Sciatic nerve (tissue), 2 donors: ENCODE results near the gene SMCHD1. TPM values are rescaled to one million over a fixed set of nuclear protein-coding genes. Genes with fewer than 3 reads are reported as not detected.
A peak's percentile ranks its signal among the peaks of the same experiment; 100 is the strongest.
"Not testable (repeated sequence)": the region's sequence is repeated elsewhere in the genome, so short reads cannot be mapped to it uniquely, and the experiment has no call there.

Source experiments
- ATAC-seq: fragments of 200-7000 bp; cut with Tn5 transposase; one replicate; pipeline ENCODE4 v1.9.1; 2020; ENCODE audit warnings: mild to moderate bottlenecking, moderate library complexity
- DNase-seq: peaks from one replicate; pipeline ENCODE4 v3.0.0-alpha.2; 2020; ENCODE audit warnings: low spot score
- intact Hi-C: fragments of 100-400 bp; cut with DNase I; formaldehyde crosslinking; loops from one replicate; pipeline ENCODE4 v1.14.2; 2022
- total RNA-seq: library from RNA; stranded (reverse); fragmentation: NEBNext Ultra II Directional; extraction: Animal tissue kit (Norgen Biotek cat#: 25700); gene quantifications from one replicate; pipeline ENCODE4 v1.2.1, GENCODE V29; 2021
- donor health status: DM: no; HTN: no; CAD: no.
- donor health status: DM: no; HTN: no; CAD: no.

The SMCHD1 gene
- total RNA-seq, 1 donor from 2014 or later: 93.2 TPM

DNA sequence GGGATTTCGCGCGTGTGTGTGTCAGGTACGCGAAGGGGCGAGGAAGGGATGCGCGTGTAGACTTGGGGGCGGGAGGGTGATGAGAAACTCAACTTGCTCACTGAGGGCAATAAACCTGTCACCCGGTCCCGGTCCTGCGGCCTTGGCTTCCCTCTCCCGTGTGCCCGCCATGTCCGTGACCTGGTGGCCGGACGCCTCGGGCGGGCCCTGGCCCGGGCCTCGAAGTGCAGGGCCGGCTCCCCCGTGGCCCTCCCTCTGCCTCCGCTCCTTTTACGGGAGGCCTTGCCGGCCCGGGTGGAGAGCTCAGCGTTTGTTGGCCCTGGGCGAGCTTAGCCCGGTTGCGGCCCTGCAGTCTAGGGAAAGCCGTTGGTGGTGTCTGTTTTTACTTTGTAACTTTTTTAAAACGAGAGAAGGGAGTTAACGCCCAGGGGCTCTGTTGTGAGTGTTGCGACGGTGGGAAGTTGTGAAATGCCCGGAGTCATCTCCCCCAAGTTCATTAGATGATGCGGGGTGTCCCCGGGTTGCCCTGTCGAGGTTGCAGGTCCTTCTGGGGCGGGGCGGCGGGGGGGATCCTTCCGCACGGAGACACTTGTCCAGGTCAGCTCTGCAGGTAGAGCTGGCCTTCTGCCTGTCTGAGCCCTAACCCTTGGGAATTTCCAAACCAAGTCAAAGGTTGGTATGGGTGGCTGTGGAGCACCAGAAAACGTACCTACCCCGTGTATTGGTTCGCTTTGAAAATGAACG, 883 bp downstream of the SMCHD1 start:
- intact Hi-C loops: loop anchor here (5.0 kb wide), 1 partner anchor 84 kb away; the partner anchor contains the start of genes METTL4 and NDC80
- peak; percentile 65 for ATAC-seq
- DNase-seq: peak; percentile 69

DNA sequence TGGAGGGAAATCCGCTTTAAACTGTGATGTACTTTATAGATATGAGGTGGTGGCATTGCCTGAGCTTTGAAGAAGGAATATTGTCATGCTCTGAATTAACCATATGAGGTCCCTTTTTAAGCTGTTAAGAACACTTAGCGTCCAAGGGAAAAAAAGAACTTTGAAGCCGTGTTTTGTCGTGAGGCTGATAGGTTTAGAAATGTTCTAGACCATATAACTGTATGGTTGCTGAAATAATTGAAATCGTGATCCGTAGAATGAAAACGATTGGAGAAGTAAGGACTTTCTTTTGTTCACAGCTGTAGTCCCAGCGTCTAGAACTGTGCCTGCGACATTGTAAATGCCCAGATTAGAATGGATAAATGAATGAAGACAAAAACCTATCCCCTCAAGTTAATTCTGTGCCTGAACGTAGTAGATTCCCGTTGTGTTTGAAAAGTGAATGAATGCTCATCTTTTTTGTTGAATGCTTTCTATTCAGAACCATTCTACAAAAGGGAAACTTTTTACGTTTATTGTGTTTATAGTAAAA, 1.5 kb downstream of the SMCHD1 start:
- intact Hi-C loops: loop anchor here (5.0 kb wide), 1 partner anchor 85 kb away; the partner anchor contains the start of genes METTL4 and NDC80
- no peak for ATAC-seq
- DNase-seq: no peak

DNA sequence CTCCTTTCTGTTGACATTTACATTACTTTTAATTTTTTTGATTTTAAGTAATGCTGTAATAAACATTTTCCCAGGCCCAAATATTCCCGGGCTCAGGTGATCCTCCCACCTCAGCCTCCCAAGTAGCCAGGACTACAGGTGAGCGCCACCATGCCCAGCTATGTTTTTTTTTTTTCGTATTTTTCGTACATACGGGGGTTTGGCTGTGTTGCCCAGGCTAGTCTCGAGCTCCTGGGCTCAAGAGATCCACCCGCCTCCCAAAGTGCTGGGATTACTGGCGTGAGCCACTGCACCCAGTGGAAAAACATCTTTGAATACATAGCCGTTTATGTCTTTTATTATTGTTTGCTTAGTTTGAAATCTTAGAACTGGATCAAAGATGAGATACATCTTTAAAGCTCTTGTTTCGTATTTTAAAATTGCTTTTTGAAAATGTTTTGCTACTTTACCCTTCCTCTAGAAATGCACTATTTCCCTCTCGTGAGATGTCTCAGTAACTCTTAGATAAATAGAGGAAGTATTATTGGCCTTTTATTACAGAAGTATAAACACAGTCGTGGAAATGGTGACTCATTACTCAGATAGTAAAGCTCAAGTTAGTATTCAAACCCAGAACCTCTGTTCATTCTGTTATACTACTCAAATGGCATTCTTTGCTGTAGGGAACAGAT, 2.4 kb downstream of the SMCHD1 start:
- no peak for DNase-seq
- intact Hi-C loops: loop anchor here (5.0 kb wide), 1 partner anchor 86 kb away; the partner anchor contains the start of genes METTL4 and NDC80
- no peak for ATAC-seq

DNA sequence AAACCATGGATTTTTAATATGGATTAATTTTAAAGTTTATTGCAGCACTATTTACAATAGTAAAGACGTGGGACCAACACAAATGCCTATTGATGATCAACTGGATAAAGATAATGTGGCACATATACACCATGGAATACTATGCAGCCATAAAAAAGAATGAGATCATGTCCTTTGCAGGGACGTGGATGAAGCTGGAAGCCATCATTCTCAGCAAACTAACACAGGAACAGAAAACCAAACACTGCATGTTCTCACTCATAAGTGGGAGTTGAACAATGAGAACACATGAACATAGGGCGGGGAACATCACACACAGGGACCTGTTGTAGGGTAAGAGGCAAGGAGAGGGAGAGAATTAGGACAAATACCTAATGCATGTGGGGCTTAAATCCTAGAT, 5.3 kb downstream of the SMCHD1 start:
- intact Hi-C loops, ATAC-seq, DNase-seq: not testable (repeated sequence)

DNA sequence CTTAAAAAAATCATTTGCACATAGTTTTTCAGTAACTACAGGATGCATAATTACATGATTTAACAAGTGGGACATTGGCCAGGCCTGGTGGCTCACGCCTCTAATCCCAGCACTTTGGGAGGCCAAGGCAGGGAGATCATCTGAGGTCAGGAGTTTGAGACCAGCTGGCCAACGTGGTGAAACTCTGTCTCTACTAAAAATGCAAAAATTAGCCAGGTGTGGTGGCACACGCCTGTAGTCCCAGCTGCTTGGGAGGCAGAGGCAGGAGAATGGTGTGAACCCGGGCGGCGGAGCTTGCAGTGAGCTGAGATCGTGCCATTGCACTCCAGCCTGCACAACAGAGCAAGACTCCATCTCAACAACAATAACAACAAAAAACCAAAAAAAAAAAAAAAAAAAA, 6.8 kb downstream of the SMCHD1 start:
- intact Hi-C loops: not testable (repeated sequence)

DNA sequence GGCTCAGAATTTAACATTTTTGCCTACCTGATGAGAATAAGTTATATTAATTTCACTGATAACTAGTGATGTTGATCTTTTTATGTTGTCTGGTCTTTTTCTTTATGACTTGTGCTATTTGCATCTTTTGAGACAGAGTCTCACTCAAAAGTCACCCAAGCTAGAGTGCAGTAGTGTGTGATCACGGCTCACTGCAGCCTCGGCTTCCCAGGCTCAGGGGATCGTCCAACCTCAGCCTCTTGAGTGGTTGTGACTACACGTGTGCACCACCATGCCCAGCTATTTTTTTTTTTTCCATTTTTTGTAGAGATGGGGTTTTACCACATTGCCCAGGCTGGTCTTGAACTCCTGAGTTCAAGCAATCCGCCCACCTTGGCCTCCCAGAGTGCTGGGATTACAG, 7.5 kb downstream of the SMCHD1 start:
- intact Hi-C loops: no loop called here
- no peak for DNase-seq
- no peak for ATAC-seq

More for the DNA sequence above, 6.8 kb downstream of the SMCHD1 start:
- not testable (repeated sequence) for ATAC-seq, DNase-seq

DNA sequence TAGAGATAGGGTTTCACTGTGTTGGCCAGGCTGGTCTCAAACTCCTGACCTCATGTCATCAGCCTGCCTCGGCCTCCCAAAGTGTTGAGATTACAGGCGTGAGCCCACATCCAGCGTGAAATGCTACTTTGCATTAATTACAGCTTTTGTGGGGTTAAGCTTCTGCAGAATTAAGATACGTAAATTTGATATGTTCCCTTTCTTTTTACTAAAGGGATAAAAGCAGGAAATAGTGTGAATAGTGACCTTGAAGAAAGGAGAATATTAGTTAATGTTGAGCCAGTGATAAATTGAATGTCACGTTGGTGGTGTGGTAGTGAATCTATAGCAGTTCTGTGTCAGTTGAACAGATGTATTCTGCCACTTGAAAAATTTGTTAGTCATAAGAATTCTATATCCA, 16.9 kb downstream of the SMCHD1 start:
- no peak for DNase-seq
- intact Hi-C loops: no loop called here
- no peak for ATAC-seq

DNA sequence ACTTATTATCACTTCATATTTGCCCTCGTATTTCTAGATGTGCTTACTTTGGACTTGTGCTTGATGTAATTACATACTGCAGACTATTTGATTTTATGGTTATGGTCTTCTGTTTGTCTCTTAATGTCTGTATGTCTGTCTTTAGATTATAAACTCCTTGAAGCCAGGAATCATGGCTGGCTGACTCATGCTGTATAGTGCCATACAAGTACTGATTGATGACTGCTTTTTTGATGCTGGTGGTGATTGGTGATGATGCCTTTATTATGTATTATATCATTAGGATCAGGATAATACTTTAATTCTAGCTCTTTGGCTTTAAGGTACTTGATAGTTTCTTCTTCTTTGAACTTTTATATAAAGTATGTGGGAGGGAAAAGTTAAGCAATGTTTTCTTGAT, 17.3 kb downstream of the SMCHD1 start:
- DNase-seq: no peak
- intact Hi-C loops: no loop called here
- ATAC-seq: no peak

DNA sequence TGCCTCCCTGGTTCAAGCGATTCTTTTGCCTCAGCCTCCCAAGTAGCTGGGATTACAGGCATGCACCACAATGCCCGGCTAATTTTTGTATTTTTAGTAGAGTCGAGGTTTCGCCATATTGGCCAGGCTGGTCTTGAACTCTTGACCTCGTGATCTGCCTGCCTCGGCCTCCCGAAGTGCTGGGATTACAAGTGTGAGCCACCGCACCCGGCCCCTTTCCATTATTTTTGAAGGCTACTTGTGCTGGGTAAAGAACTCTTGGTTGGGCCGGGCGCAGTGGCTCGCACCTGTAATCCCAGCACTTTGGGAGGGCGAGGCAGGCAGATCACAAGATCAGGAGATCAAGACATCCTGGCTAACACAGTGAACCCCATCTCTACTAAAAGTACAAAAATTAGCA, 23.4 kb downstream of the SMCHD1 start:
- DNase-seq, intact Hi-C loops, ATAC-seq: not testable (repeated sequence)

DNA sequence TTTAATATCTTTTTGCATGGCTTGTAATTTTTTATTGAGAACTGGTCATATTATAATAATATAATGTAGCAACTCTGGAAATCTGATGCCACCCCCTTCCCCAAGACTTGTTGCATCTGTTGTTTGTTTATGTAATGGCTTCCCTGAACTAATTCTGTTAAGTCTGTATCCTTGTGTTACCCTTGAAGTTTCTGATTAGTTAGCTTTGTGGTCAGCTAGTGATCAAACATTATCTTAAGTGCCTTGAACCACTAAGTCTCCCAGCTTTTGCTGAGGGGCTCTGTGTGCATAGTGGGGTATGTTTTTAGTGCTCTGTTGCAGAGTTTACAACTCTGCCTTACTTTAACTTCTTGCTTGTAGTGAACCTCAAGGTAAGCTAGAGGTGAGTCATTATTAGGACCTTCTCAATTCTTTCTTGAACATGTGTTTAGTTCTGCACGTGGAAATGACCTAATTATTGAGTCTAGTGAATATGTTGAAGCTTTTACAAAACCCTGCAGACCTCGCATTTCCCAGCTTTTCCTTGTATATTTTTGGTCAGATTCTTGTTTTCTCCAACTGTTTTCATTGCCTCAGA, 24.8 kb downstream of the SMCHD1 start:
- intact Hi-C loops: no loop called here
- DNase-seq: no peak
- ATAC-seq: no peak

DNA sequence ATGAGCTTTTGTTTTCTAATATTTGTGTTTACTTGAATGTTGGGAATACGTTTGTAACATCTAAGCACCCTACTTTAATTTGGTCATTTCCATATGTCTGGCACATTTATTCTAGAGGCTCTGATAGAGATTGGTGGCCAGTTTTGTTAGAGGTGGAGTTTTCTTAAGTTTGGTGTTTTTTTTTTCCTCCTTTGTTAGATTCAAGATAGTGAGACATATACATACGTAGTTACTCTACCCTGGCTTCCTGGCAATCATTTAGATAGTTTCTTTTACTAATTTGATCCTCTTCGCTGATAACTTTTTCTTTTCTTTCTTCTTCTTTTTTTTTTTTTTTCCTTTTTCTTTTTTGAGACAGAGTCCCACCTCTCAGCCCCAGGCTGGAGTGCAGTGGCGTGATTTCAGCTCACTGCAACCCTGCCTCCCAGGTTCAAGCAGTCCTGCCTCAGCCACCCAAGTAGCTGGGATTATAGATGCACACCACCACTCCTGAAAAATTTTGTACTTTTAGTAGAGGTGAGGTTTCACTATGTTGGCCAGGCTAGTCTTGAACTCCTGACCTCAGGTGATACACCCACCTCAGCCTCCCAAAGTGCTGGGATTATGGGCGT, 26.6 kb downstream of the SMCHD1 start:
- DNase-seq (no peak), ATAC-seq (no peak)
- intact Hi-C loops: no loop called here

DNA sequence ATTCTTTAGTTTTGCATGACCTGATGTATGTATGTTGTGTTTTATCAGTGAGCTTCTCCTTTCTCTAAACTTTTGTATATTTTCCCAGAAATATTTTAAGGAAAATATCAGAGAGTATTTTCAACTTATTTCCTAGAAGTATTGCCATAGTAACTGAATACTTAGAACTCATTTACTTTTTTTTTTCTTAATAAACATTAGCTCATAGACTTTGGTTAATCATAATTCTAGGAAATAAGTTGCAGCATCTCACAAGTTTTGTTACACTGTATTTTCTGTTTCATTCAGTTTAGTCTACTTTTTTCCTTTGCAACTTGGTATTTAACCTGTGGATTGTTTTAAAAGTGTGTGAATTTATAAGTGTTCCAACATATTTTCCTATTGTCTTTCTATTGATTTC, 27.5 kb downstream of the SMCHD1 start:
- ATAC-seq (no peak), DNase-seq (no peak)
- intact Hi-C loops: no loop called here

DNA sequence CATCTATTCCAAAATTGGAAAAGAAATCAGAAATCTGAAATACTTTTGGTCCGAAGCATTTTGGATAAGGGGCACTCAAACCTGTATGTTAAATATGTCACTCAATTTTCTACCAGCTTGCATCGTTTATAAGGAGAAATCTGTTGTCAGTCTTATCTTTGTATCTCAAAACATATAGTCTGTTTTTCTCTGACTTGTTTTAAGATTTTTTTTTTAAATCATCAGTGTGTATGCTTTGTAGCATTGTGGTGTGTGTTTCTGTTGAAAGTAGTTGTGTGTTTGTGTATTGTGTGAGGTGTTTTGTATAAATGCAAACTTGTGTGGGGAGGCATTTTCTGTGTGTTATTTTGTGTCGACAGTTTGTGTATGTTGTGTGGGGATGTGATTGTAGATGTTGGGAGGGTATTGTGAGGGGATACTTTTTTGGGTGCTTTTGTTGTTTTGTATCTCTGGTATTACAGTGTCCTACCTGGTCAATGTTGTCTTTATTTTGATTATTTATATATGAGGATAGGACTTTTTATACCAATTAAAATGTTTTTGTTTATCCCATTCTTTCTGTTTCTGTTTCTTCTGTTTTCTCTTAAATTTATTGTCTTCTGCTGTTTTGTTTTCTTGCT, 30.9 kb downstream of the SMCHD1 start:
- DNase-seq (no peak), ATAC-seq (no peak)
- intact Hi-C loops: no loop called here

DNA sequence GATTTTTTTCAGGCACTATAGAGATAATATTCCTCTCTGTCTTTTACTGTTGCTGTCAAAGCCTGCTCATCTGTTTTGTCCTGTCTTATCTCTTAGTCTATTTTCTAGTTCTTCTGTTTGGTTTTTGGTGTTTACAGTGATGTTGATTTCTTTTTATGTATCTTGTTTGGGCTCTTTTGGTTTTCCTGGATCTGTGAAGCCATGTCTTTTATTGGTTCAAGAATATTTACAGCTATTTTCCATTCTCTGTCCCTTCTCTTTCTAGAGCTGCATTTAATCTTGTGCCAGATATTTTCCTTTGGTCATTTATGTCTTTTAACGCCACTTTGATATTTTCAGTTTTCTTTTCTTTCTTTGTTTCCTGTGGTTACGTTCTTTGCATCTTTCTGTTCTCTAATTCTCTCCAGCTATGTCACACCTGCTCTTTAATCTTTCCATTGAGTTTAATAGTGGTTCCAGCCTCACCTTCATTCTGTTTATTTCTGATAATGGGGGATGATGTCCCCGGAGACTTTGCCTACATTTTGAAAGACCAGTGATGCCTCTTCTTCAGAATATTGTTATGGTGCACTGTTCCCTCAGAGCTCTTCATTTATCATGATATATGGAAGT, 32.0 kb downstream of the SMCHD1 start:
- ATAC-seq (no peak), DNase-seq (no peak)
- intact Hi-C loops: no loop called here

DNA sequence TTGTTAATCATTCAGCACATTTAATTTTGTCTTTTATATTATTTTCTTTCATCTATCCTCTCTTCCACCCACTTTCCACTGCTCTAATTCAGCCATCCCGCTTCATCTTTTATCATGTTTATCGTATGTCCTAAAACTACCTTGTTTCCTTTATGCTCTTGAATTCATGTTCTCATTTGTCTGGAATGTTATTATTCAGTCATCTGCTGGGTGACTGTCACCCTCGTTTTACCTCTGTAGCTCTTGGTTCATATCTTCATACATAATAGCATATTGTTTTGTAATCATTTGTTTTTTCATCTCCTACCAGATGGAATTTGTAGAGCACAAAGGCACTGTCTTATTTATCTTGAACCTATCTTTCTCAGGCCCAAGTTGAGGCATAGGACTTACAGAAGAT, 37.0 kb downstream of the SMCHD1 start:
- intact Hi-C loops: no loop called here
- DNase-seq: no peak
- no peak for ATAC-seq

DNA sequence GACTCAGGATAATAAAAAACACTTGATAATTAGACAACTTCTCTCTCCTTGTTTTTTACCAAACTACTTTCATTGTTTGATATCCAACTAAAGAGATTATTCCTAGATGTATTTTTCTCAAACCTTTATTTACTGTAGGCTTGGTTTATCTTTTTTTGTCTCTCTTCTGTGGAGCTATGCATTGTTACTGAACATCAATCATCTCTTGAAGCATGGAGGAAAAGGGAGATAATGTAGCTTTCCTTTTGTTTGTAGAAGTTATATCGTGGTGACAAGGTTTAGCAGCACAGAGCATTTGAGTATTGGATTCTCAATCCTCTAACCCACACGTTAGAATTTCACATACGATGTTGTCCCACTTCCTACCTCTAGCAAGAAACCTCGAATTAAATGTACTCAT, 41.7 kb downstream of the SMCHD1 start:
- intact Hi-C loops: no loop called here
- ATAC-seq: no peak
- DNase-seq: no peak

DNA sequence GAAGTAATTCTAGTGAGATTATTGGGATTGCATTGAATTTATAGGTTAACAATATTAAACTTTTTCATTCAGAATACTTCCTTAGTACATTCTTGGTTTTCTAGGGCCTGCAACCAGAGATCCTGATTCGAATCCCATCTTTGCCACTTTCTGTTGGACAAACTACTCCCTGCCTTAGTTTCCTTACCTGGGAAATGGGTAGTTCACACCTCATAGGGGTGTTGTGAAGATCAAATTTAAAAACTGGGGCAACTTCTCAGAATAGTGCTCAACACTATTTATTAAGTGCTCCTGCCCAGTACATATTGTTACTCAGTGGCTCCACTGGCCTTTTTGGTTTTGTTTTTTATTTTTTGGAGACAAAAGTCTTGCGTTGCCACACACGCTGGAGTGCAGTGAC, 43.5 kb downstream of the SMCHD1 start:
- ATAC-seq (no peak), DNase-seq (no peak)
- intact Hi-C loops: no loop called here

DNA sequence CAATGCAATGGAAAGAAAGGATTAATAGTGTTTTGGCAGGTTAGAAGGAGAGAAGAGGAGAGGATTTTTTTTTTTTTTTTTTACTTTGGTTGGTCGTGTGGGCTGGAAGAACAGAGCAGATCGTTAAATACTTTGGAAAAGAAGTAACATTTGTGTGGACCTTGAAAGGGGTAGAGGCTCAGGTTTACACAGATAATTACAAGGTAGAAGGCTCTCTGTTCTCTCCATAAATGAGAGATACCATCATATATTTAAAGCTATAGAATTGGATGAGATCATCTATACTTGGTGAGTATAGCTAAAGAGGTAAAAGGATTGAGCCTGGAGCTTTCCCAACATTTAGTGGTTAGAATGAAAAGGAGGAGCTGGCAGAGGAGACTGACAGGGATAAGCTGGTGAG, 49.0 kb downstream of the SMCHD1 start:
- ATAC-seq (no peak), DNase-seq (no peak)
- intact Hi-C loops: no loop called here

DNA sequence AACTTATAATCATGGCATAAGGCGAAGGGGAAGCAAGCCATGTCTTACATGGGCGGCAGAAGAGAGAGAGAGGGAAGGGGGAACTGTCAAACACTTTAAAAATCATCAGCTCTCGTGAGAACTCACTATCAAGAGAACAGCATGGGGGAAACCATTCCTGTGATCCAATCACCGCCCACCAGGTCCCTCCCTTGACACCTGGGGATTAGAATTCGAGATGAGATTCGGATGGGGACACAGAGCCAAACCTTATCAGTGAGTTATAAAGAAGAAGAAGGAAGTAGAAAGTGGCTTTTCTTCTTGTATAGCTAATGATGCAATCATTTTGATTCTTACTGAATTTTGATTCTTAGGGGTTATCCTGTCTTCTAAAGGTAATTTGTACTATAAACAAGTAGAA, 51.4 kb downstream of the SMCHD1 start:
- no peak for ATAC-seq
- no peak for DNase-seq
- intact Hi-C loops: no loop called here
